ENCODE results near the gene ALAS1. TPM values are rescaled to one million over a fixed set of nuclear protein-coding genes. Genes with fewer than 3 reads are reported as not detected.

ALAS1 gene
- total and polyA plus RNA-seq, 9 of the 15 experiments (the other 6 are each of a cell fraction or from before 2014, with no cell fraction given): 21.4 to 49.5 (median 34.4) TPM

GRCh38 chr3:52154135-52155094, 43.5 kb upstream of the ALAS1 start, which contains the start of gene POC1A (continued):
- TF ChIP-seq, protein P1, sequence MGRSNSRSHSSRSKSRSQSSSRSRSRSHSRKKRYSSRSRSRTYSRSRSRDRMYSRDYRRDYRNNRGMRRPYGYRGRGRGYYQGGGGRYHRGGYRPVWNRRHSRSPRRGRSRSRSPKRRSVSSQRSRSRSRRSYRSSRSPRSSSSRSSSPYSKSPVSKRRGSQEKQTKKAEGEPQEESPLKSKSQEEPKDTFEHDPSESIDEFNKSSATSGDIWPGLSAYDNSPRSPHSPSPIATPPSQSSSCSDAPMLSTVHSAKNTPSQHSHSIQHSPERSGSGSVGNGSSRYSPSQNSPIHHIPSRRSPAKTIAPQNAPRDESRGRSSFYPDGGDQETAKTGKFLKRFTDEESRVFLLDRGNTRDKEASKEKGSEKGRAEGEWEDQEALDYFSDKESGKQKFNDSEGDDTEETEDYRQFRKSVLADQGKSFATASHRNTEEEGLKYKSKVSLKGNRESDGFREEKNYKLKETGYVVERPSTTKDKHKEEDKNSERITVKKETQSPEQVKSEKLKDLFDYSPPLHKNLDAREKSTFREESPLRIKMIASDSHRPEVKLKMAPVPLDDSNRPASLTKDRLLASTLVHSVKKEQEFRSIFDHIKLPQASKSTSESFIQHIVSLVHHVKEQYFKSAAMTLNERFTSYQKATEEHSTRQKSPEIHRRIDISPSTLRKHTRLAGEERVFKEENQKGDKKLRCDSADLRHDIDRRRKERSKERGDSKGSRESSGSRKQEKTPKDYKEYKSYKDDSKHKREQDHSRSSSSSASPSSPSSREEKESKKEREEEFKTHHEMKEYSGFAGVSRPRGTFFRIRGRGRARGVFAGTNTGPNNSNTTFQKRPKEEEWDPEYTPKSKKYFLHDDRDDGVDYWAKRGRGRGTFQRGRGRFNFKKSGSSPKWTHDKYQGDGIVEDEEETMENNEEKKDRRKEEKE (IDR thresholded peaks at IDR 0.05; ENCODE audit: borderline replicate concordance in 1 of 2, control insufficient read depth in 1 of 2, low read depth in 2 of 2, low read length in 1 of 2): no peak
- TF ChIP-seq GATAD2A (IDR thresholded peaks at IDR 0.05) (no peak), PPARD (CRISPR knock-in tag; IDR thresholded peaks at IDR 0.05) (no peak), TCF3 (CRISPR knock-in tag; IDR thresholded peaks at IDR 0.05) (no peak), RAD21 (CRISPR knock-in tag; conservative IDR thresholded peaks at IDR 0.05 in 1 of 2, IDR thresholded peaks at IDR 0.05 in 1 of 2) (no peak), C11orf30 (IDR thresholded peaks at IDR 0.05; ENCODE audit: low read depth) (0 out of 2 replicates have a peak, but pooled peaks have one; percentile 38), ZBTB33 (CRISPR knock-in tag; IDR thresholded peaks at IDR 0.05) (0 out of 2 replicates have a peak, but pooled peaks have one; percentile 15), YBX1 (IDR thresholded peaks at IDR 0.05) (no peak), ZNF398 (CRISPR knock-in tag; IDR thresholded peaks at IDR 0.05) (no peak)
- TF ChIP-seq, protein P2, sequence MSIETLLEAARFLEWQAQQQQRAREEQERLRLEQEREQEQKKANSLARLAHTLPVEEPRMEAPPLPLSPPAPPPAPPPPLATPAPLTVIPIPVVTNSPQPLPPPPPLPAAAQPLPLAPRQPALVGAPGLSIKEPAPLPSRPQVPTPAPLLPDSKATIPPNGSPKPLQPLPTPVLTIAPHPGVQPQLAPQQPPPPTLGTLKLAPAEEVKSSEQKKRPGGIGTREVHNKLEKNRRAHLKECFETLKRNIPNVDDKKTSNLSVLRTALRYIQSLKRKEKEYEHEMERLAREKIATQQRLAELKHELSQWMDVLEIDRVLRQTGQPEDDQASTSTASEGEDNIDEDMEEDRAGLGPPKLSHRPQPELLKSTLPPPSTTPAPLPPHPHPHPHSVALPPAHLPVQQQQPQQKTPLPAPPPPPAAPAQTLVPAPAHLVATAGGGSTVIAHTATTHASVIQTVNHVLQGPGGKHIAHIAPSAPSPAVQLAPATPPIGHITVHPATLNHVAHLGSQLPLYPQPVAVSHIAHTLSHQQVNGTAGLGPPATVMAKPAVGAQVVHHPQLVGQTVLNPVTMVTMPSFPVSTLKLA (conservative IDR thresholded peaks at IDR 0.05): peak; percentile 90 to 96
- TF ChIP-seq, protein P3, sequence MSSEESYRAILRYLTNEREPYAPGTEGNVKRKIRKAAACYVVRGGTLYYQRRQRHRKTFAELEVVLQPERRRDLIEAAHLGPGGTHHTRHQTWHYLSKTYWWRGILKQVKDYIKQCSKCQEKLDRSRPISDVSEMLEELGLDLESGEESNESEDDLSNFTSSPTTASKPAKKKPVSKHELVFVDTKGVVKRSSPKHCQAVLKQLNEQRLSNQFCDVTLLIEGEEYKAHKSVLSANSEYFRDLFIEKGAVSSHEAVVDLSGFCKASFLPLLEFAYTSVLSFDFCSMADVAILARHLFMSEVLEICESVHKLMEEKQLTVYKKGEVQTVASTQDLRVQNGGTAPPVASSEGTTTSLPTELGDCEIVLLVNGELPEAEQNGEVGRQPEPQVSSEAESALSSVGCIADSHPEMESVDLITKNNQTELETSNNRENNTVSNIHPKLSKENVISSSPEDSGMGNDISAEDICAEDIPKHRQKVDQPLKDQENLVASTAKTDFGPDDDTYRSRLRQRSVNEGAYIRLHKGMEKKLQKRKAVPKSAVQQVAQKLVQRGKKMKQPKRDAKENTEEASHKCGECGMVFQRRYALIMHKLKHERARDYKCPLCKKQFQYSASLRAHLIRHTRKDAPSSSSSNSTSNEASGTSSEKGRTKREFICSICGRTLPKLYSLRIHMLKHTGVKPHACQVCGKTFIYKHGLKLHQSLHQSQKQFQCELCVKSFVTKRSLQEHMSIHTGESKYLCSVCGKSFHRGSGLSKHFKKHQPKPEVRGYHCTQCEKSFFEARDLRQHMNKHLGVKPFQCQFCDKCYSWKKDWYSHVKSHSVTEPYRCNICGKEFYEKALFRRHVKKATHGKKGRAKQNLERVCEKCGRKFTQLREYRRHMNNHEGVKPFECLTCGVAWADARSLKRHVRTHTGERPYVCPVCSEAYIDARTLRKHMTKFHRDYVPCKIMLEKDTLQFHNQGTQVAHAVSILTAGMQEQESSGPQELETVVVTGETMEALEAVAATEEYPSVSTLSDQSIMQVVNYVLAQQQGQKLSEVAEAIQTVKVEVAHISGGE (CRISPR knock-in tag; IDR thresholded peaks at IDR 0.05): no peak; a peak in 1 of 6 replicates

Data from K562 (cell line).